GM10266 (cell line): ENCODE results near the gene ALG2.
A peak's percentile ranks its signal among the peaks of the same experiment; 100 is the strongest.

Source experiments
- DNase-seq: peaks from one replicate; pipeline ENCODE4 v3.0.0; 2012; ENCODE audit errors: extremely low spot score
- TF ChIP-seq, protein P1 (sequence below): IDR thresholded peaks from 2 replicates; pipeline ENCODE4 v1.5.1; 2012; ENCODE audit warnings: mild to moderate bottlenecking, low read depth; ENCODE audit not compliant: control insufficient read depth, insufficient read depth; ENCODE audit errors: missing control alignments

ALG2 gene

DNA sequence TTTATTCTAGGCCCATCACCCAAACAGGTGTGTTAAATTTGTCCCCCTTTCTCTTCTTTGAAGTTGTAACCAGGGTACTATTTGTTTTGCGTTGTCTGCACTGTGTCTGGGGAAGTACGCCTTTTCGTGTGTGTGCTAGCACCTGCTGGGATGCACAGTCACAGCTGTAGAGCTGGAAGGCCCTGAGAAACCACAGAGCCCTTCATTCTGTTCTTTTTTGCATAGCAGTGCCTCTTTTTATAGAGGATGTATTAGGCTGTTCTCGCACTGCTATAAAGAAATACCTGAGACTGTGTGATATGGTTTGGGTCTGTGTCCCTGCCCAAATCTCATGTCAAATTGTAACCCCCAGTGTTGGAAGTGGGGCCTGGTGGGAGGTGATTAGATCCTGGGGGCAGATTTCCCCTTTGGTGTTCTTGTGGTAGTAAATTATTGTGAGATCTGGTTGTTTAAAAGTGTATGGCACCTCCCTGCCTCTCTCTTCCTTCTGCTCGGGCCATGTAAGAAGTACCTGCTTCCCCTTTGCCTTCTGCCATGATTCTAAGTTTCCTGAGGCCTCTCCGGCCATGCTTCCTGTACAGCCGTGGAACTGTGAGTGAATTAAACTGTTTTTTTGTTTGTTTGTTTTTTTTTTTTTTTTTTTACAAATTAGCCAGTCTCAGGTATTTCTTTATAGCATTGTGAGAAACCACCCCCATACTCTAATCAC, 14.3 kb upstream of the ALG2 start:
- TF ChIP-seq, protein P1, sequence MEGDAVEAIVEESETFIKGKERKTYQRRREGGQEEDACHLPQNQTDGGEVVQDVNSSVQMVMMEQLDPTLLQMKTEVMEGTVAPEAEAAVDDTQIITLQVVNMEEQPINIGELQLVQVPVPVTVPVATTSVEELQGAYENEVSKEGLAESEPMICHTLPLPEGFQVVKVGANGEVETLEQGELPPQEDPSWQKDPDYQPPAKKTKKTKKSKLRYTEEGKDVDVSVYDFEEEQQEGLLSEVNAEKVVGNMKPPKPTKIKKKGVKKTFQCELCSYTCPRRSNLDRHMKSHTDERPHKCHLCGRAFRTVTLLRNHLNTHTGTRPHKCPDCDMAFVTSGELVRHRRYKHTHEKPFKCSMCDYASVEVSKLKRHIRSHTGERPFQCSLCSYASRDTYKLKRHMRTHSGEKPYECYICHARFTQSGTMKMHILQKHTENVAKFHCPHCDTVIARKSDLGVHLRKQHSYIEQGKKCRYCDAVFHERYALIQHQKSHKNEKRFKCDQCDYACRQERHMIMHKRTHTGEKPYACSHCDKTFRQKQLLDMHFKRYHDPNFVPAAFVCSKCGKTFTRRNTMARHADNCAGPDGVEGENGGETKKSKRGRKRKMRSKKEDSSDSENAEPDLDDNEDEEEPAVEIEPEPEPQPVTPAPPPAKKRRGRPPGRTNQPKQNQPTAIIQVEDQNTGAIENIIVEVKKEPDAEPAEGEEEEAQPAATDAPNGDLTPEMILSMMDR: no peak

DNA sequence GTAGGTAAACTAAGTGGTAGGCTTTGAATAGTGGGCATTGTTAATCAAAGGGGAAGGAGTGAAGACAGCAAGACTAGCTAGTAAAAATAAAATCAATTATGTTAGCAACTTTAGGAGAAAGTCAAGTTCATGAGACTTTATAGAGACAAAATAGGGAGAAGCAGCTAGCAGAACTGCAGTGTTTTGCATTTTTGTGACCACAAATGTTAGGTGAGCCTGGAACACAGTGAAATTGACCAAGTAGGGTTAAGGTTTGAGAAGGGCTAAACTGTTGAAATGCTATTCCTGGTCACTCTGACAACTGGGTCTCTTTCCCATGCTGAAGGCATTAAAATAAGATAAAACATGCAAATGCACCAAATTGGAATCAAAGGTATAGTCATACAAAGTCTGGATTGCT, 13.3 kb upstream of the ALG2 start:
- TF ChIP-seq, protein P1: no peak
- DNase-seq: no peak

More for the DNA sequence above, 14.3 kb upstream of the ALG2 start:
- DNase-seq: peak; percentile 70

DNA sequence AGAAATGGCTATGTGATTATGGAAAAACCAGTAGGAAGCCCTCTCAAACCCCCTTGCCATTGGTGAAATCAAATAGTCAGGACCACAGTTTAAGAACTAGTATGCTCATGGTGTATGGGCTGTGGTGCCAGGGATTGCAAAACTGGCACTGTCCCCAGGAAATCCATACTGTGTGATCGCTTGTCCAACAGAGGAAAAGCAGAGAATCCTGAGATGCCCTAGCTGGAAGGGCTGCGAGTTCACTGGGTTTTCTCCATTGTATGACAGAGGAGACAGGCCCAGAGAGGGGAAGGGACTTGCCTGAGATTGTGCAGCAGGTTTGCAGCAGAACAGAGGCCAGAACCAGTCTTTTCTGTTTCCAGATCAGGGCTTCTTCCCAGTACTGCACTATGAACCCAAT, 12.9 kb upstream of the ALG2 start:
- no peak for DNase-seq
- TF ChIP-seq, protein P1: no peak

DNA sequence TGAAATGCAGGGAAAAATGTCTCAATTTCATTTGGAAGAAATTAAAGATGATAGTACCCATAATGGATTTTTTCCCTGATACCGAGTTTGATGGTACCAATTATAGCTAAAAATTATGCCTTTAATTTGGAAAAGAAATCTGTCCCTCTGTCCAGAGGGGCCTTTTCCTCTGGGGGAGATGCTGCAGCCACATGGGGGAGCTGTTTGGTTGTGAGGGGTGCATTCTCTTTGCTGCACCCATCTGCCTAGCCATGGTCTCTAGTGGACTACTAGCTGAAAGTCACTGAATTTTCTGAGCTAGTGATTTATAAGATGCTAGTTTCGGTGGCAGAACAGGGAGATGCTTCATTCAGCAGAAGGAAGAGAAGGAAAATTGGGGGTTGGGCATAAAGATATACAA, 10.0 kb upstream of the ALG2 start:
- peak; percentile 38 for DNase-seq
- TF ChIP-seq, protein P1: peak; percentile 79

DNA sequence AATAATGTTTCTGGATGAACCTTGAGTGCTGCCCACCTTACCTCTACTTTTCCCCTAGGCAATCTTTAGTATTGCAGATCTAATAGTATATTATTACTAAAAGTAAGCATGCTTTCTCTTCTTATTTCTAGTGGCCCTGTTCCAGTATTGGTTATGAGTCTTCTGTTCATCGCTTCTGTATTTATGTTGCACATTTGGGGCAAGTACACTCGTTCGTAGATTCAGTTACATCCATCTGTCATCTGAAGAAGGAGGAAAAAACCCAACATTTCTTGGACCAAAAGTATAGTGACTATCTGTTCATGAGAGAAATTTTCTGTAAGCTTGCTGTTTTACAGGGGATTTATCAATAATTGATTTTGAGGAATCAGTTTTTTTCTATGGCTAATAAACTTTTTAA, 8.5 kb upstream of the ALG2 start:
- DNase-seq: no peak
- TF ChIP-seq, protein P1: no peak

DNA sequence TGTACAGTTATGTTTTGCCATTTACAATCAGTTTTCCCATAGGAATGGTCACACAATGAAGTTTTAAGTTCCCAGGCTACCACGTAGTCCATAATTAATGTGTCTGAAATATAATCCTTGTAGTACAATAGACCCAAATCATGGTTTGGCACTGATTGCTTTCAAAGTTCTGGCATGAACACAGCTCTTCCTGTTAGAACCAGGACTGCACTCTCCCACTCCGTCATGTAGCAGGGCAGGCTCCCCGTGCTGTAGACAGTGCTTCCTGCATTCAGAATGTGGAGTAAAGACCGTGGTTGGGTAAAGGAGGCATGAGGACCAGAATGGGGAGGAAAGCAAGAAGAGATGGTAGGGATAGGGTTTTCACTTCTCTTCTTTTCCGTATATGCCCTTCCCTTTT, 4.3 kb upstream of the ALG2 start:
- DNase-seq: no peak
- TF ChIP-seq, protein P1: no peak

DNA sequence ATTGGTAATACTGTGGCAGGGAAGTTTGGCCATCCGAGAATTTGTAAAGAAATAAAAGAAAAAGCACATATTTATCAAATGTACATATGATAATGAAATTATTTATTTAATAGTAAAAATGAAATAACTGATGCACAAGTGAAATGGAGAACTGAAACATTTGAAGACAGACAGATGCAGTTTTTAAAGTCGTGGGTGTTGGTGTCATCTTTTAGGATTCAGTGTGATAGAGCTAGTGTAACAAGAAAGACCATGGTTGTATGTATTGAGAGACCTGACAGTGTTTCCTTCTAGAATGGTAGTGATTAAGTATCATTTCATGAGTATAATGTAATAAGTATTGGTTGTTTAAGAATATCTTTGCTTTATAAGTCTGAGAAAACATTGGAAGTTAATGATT, 2.7 kb upstream of the ALG2 start:
- DNase-seq: no peak
- TF ChIP-seq, protein P1: no peak
